ENCODE results near the gene RPN2. TPM values are rescaled to one million over a fixed set of nuclear protein-coding genes. Genes with fewer than 3 reads are reported as not detected.

Gene RPN2
- total and polyA plus RNA-seq, 2 donors from 2014 or later, result 175 to 207 TPM

- Histone ChIP-seq H3K27me3 (ENCODE audit: control insufficient read depth, insufficient read depth, low read length) (no peaks in the 10 kb centered on the region), H3K36me3 (ENCODE audit: control insufficient read depth in 2 of 3, insufficient read depth in 3 of 3, low read length in 3 of 3) (peaks cover under 1 to 3% (median 3%) of the 10 kb centered on the region in 3 donors), H3K27ac (ENCODE audit: low read depth in 2 of 2, low read length in 2 of 2) (no peak overlapping the region), H3K4me3 (ENCODE audit: low read length in 3 of 3) (no peak overlapping the region), H3K9me3 (ENCODE audit: control insufficient read depth in 2 of 3, insufficient read depth in 1 of 3, low read length in 3 of 3) (no peaks in the 10 kb centered on the region), H3K9ac (ENCODE audit: low read length in 3 of 3) (no peak overlapping the region), H3K4me1 (ENCODE audit: control insufficient read depth in 2 of 3, insufficient read depth in 2 of 3, low read depth in 1 of 3, low read length in 3 of 3) (peaks cover 0 to 11% (median 10%) of the 10 kb centered on the region in 3 donors)
- TF ChIP-seq CTCF (IDR thresholded peaks at IDR 0.05; ENCODE audit: borderline replicate concordance, extremely low read depth, insufficient read depth), result no peak
- DNase-seq (no peak), FAIRE-seq (no peak)
- intact Hi-C loops (cut with DNase I), result no loop called here
Measured at GRCh38 chr20:37193226-37193625, 14.1 kb downstream of the RPN2 start.

DNA sequence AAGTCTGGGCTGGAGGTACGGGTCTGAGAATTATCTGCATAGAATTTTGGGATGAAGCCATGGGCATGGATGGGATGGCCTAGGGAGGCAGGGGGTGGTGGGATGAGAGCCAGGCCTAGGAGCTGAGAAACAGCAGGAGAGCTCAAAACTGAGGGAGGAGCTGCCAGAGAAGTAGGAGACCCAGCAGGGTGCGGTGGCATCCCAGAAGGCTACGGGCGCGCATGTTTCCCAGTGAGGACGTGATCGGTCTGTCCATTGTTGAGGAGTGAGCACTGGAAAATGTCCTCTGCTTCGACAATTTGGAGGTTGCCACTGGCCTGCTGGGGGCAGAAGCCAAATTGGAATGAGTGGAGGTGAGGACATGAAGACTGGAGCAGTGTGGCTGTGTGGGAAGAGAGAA is 14.7 kb downstream of the RPN2 start:
- TF ChIP-seq CTCF (IDR thresholded peaks at IDR 0.05; ENCODE audit: borderline replicate concordance, extremely low read depth, insufficient read depth), result no peak
- Histone ChIP-seq H3K4me1 (ENCODE audit: control insufficient read depth in 2 of 3, insufficient read depth in 2 of 3, low read depth in 1 of 3, low read length in 3 of 3) (peaks cover 0 to 11% (median 10%) of the 10 kb centered on the region in 3 donors), H3K27me3 (ENCODE audit: control insufficient read depth, insufficient read depth, low read length) (no peaks in the 10 kb centered on the region), H3K9ac (ENCODE audit: low read length in 3 of 3) (no peak overlapping the region), H3K27ac (ENCODE audit: low read depth in 2 of 2, low read length in 2 of 2) (no peak overlapping the region), H3K36me3 (ENCODE audit: control insufficient read depth in 2 of 3, insufficient read depth in 3 of 3, low read length in 3 of 3) (peaks cover 3 to 7% (median 4%) of the 10 kb centered on the region in 3 donors), H3K9me3 (ENCODE audit: control insufficient read depth in 2 of 3, insufficient read depth in 1 of 3, low read length in 3 of 3) (no peaks in the 10 kb centered on the region), H3K4me3 (ENCODE audit: low read length in 3 of 3) (no peak overlapping the region)
- intact Hi-C loops (cut with DNase I), result no loop called here
- DNase-seq (no peak), FAIRE-seq (no peak)

DNA sequence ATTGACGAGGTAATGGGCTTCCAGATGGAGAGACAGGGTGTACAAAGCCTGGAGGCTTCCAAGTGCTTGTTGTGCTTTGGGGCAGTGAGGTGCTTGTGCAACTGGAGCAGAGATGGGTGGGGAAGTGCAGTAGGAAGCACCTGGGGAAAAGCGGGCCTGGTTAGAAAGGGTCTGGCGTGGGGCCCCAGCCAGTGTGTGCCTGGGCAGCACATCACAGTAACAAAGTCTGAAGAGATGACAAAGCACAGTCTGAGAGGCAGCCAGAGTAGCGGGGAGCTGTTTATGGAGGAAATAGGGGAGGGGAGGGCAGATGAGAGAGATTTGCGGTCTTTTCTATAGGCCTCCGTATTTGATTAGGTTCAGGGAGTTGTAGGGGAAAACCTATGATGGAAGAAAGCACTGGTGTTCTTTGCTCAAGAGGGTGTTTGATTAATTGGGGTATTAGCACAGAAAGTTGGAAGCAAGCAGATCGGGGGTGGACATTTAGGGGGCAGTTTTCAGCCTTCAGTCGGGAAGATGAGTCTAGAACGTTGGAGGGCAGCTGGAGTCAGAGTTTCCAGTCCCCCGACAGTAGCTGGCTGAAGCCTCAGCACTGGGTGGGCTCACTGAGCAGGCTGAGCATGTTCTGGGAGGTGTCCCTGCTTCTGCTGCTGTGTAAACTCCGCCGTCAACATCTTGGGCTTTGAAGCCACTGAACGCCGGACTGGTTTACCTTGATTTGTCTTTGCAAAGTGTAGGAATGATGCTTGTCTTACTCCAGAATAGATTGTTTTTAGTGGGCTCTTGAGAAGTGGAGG is 15.7 kb downstream of the RPN2 start:
- intact Hi-C loops (cut with DNase I), result no loop called here
- no peaks in the 10 kb centered on the region for H3K27me3 ChIP-seq (ENCODE audit: control insufficient read depth, insufficient read depth, low read length)
- no peak overlapping the region for H3K4me3 ChIP-seq (ENCODE audit: low read length in 3 of 3)
- no peak overlapping the region for H3K27ac ChIP-seq (ENCODE audit: low read depth in 2 of 2, low read length in 2 of 2)
- no peak for DNase-seq
- no peak for TF ChIP-seq CTCF (IDR thresholded peaks at IDR 0.05; ENCODE audit: borderline replicate concordance, extremely low read depth, insufficient read depth)
- no peak for FAIRE-seq
- peaks cover 6 to 16% (median 12%) of the 10 kb centered on the region in 3 donors for H3K36me3 ChIP-seq (ENCODE audit: control insufficient read depth in 2 of 3, insufficient read depth in 3 of 3, low read length in 3 of 3)
- no peak overlapping the region for H3K9ac ChIP-seq (ENCODE audit: low read length in 3 of 3)
- no peaks in the 10 kb centered on the region for H3K9me3 ChIP-seq (ENCODE audit: control insufficient read depth in 2 of 3, insufficient read depth in 1 of 3, low read length in 3 of 3)
- H3K4me1 ChIP-seq (ENCODE audit: control insufficient read depth in 2 of 3, insufficient read depth in 2 of 3, low read depth in 1 of 3, low read length in 3 of 3), result peaks cover 0 to 11% (median 7%) of the 10 kb centered on the region in 3 donors

All from kidney (tissue), 14 donors.